Peyer's patch (tissue), 4 donors: ENCODE measurements around the gene RGS7BP.
A peak's percentile ranks its signal among the peaks of the same experiment; 100 is the strongest.

Source experiments
- POLR2A ChIP-seq, 2 donors: fragments of 450-650 bp; IDR thresholded peaks; one replicate each; pipeline ENCODE4 v1.5.1; 2017; ENCODE audit warnings: antibody characterized with exemption in 2 of 2, mild to moderate bottlenecking in 2 of 2, moderate library complexity in 2 of 2
- TF ChIP-seq, protein P1 (sequence below), 6 experiments: fragments of 450-650 bp in 4 of 6; fragments of 200-600 bp in 2 of 6; sonication (generic) in 1 of 6; IDR thresholded peaks; one replicate each; pipeline ENCODE4 v1.5.1; 2017 to 2019; ENCODE audit warnings: antibody characterized with exemption in 6 of 6, mild to moderate bottlenecking in 3 of 6, moderate library complexity in 1 of 6

DNA sequence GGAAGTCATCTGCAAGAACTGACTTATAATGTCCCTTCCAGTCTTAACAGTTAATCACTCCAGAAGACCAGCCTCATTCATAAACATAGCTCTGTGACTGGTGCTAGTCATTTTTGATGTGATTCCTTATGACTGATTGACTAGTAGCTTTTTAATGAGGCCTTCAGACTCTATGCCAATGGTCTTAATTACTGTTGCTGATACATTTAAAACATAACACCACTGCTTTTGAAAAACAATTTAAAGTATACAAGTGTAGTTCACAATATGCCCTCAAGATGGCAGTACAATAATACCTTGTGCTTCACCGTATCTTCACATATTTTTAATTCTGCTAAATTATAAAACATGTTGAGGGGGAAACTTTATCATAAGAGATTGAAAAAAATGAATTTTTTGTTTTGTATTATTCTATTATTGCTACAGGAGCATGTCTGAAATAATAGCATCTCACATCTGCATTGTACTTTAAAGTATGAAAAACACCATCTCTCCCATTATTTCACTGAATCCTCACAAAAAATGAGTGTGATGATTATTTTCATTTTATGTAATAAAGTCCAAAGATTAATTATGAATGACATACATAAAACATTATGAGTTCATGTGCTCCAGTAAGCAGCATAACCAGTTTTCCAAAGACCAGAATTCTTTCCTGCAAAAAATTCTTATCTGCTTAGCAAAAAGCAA lies 129.3 kb downstream of the RGS7BP start:
- TF ChIP-seq POLR2A (IDR thresholded peaks at IDR 0.05), result no peak
- TF ChIP-seq, protein P1, sequence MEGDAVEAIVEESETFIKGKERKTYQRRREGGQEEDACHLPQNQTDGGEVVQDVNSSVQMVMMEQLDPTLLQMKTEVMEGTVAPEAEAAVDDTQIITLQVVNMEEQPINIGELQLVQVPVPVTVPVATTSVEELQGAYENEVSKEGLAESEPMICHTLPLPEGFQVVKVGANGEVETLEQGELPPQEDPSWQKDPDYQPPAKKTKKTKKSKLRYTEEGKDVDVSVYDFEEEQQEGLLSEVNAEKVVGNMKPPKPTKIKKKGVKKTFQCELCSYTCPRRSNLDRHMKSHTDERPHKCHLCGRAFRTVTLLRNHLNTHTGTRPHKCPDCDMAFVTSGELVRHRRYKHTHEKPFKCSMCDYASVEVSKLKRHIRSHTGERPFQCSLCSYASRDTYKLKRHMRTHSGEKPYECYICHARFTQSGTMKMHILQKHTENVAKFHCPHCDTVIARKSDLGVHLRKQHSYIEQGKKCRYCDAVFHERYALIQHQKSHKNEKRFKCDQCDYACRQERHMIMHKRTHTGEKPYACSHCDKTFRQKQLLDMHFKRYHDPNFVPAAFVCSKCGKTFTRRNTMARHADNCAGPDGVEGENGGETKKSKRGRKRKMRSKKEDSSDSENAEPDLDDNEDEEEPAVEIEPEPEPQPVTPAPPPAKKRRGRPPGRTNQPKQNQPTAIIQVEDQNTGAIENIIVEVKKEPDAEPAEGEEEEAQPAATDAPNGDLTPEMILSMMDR (IDR thresholded peaks at IDR 0.05), result peak; percentile 45 to 84 (median 76)
